ENCODE results near the gene RECK. TPM values are rescaled to one million over a fixed set of nuclear protein-coding genes. Genes with fewer than 3 reads are reported as not detected.

RECK gene
- total RNA-seq, 4 donors from 2014 or later, result 14.3 to 37.7 (median 30.7) TPM

DNA sequence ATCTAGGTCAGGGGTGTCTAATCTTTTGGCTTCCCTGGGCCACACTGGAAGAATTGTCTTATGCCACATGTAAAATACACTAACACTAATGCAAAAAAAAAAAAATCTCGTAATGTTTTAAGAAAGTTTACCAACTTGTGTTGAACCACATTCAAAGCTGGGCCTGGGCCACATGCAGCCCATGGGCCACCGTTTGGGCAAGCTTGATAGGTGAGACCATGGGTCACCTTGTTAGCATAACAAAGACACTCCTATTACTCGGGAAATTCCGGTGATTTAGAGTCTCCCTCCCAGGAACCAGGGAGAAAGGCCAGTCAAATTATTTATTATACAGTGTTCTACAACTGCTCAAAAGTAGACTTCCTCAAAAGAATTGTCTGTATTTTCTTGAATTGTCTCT is 12.7 kb downstream of the RECK start:
- no peak overlapping the region for H3K27ac ChIP-seq
- H3K36me3 ChIP-seq, result no peaks in the 10 kb centered on the region
- no peak for DNase-seq
- H3K27me3 ChIP-seq, result no peaks in the 10 kb centered on the region
- H3K4me3 ChIP-seq, result no peak overlapping the region
- TF ChIP-seq POLR2A (IDR thresholded peaks at IDR 0.05), result no peak
- TF ChIP-seq, protein P1, sequence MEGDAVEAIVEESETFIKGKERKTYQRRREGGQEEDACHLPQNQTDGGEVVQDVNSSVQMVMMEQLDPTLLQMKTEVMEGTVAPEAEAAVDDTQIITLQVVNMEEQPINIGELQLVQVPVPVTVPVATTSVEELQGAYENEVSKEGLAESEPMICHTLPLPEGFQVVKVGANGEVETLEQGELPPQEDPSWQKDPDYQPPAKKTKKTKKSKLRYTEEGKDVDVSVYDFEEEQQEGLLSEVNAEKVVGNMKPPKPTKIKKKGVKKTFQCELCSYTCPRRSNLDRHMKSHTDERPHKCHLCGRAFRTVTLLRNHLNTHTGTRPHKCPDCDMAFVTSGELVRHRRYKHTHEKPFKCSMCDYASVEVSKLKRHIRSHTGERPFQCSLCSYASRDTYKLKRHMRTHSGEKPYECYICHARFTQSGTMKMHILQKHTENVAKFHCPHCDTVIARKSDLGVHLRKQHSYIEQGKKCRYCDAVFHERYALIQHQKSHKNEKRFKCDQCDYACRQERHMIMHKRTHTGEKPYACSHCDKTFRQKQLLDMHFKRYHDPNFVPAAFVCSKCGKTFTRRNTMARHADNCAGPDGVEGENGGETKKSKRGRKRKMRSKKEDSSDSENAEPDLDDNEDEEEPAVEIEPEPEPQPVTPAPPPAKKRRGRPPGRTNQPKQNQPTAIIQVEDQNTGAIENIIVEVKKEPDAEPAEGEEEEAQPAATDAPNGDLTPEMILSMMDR (IDR thresholded peaks at IDR 0.05), result no peak
- H3K9me3 ChIP-seq, result no peaks in the 10 kb centered on the region
- H3K4me1 ChIP-seq, result no peaks in the 10 kb centered on the region
- intact Hi-C loops (cut with DNase I; ENCODE audit: low total_unique reads), result no loop called here

GRCh38 chr9:36050476-36050875 is 13.8 kb downstream of the RECK start:
- no peaks in the 10 kb centered on the region for H3K9me3 ChIP-seq
- no peaks in the 10 kb centered on the region for H3K36me3 ChIP-seq
- DNase-seq, result no peak
- H3K27ac ChIP-seq, result no peak overlapping the region
- H3K4me1 ChIP-seq, result no peaks in the 10 kb centered on the region
- H3K4me3 ChIP-seq, result no peak overlapping the region
- H3K27me3 ChIP-seq, result no peaks in the 10 kb centered on the region
- intact Hi-C loops (cut with DNase I; ENCODE audit: low total_unique reads), result no loop called here
- no peak for TF ChIP-seq POLR2A (IDR thresholded peaks at IDR 0.05)
- TF ChIP-seq, protein P1 (IDR thresholded peaks at IDR 0.05), result no peak

DNA sequence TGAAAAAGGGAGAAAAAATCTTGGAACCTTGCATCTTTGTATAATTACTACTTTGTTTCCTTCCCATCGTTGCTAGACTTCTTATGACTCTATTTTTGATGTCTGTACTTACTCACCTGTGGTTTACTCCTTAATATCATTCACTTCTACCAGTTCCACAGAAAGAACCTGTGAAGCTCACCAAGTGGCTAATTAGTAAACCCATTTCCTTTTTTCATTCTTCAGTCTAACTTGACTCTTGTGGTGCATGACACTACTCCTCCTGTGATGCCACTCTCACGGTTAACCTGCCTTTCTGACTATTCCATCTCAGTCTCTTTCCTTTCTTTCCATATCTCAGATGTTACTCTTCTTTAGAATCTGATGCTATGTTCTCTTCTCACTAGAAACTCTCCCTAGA is 14.6 kb downstream of the RECK start:
- H3K27me3 ChIP-seq, result no peaks in the 10 kb centered on the region
- DNase-seq, result no peak
- TF ChIP-seq POLR2A (IDR thresholded peaks at IDR 0.05), result no peak
- TF ChIP-seq, protein P1 (IDR thresholded peaks at IDR 0.05), result no peak
- no peak overlapping the region for H3K4me3 ChIP-seq
- no peak overlapping the region for H3K27ac ChIP-seq
- H3K4me1 ChIP-seq, result no peaks in the 10 kb centered on the region
- H3K36me3 ChIP-seq, result no peaks in the 10 kb centered on the region
- H3K9me3 ChIP-seq, result no peaks in the 10 kb centered on the region
- intact Hi-C loops (cut with DNase I; ENCODE audit: low total_unique reads), result no loop called here

DNA sequence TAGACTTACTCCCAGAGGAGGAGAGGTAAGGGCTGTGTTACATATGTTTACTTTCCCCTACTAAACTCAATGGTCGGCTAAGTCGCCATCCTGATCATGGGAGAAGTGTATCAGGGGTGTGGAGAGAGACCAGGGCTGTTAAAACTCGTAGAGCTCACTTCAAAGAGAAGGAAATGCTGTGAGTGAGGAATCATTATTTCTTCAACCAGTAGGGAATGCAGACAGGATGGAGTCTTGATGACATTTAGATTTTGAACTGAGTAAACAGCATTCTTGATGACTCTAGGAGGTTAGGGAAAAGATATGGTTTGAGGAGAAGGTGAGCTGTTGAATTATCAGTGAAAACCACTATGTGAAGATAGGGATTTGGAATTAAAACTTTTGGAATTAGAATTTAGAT is 17.3 kb downstream of the RECK start:
- Histone ChIP-seq H3K27ac (no peak overlapping the region), H3K4me1 (no peaks in the 10 kb centered on the region), H3K4me3 (no peak overlapping the region), H3K27me3 (no peaks in the 10 kb centered on the region), H3K9me3 (no peaks in the 10 kb centered on the region), H3K36me3 (no peaks in the 10 kb centered on the region)
- intact Hi-C loops (cut with DNase I; ENCODE audit: low total_unique reads), result no loop called here
- TF ChIP-seq, protein P1 (IDR thresholded peaks at IDR 0.05), result no peak
- no peak for TF ChIP-seq POLR2A (IDR thresholded peaks at IDR 0.05)
- no peak for DNase-seq

DNA sequence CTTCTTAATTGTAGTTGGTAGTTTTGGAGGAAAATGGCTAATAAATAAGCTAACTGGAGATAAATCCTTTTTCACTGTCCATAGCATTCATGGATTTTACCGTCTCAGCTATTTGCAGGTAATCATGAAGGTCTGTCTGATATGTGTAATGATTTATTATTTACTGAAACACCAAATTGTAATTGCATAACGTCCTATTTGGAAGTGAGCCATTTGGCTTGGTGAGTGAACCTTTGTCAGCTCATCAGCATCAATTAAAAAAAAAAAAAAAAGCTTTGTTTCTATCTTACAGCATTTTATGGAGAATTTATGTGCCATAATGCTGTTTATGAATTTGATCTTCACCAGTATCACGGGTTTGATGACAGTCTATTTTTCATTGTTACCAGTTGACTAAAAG is 20.2 kb downstream of the RECK start:
- intact Hi-C loops (cut with DNase I; ENCODE audit: low total_unique reads), result no loop called here

More for the DNA sequence above, 20.2 kb downstream of the RECK start:
- no peak overlapping the region for H3K27ac ChIP-seq
- TF ChIP-seq, protein P1 (IDR thresholded peaks at IDR 0.05), result no peak
- TF ChIP-seq POLR2A (IDR thresholded peaks at IDR 0.05), result no peak
- no peak overlapping the region for H3K4me3 ChIP-seq
- no peaks in the 10 kb centered on the region for H3K9me3 ChIP-seq
- H3K27me3 ChIP-seq, result no peaks in the 10 kb centered on the region
- H3K4me1 ChIP-seq, result no peaks in the 10 kb centered on the region
- H3K36me3 ChIP-seq, result no peaks in the 10 kb centered on the region
- DNase-seq, result no peak

Measured in uterus (tissue), 4 donors.